ENCODE data around the gene TAF4B. TPM values are rescaled to one million over a fixed set of nuclear protein-coding genes. Genes with fewer than 3 reads are reported as not detected.
"Not testable (repeated sequence)": the region's sequence is repeated elsewhere in the genome, so short reads cannot be mapped to it uniquely, and the experiment has no call there.

The TAF4B gene
- total and polyA plus RNA-seq, 10 of the 15 experiments (the other 5 are each of a cell fraction or from before 2014, with no cell fraction given), result 2.3 to 15.0 (median 12.2) TPM

DNA sequence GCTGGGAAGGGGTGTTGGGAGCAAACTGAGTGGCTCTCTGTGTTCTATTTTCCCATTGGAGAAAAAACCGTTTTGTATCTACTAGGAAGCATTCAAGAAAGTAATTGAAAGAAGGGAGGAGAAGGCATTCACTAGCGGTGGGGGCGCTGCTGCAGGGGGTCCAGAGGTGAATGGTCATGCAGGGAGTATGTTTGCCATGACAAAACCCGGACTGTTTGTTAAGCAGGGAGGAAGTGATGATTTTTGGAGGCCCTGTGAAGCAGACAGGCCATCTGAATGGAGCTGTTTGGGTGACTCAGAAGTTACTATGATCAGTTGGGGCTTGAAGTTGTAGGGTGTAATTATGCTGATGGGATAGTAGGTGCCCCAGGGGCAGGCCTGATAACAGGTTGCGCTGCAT, 7.0 kb downstream of the TAF4B start:
- no TSS peak for BruUV-seq (replicated peaks)
- Histone ChIP-seq H3K9ac (ENCODE audit: control insufficient read depth, insufficient read depth, low read length) (no peak overlapping the region), H4K20me1 (ENCODE audit: control insufficient read depth, insufficient read depth) (no peaks in the 10 kb centered on the region), H3K4me2 (ENCODE audit: control insufficient read depth, insufficient read depth) (no peak overlapping the region), H3K4me1 (ENCODE audit: control insufficient read depth, insufficient read depth, low read length) (no peaks in the 10 kb centered on the region), H3K4me3 (no peak overlapping the region), H3K27me3 (replicated peaks in 1 of 2; ENCODE audit: control insufficient read depth in 2 of 2, insufficient read depth in 2 of 2, low read length in 1 of 2) (no peaks in the 10 kb centered on the region), H3K27ac (ENCODE audit: control insufficient read depth, insufficient read depth) (no peak overlapping the region), H3K9me3 (replicated peaks; ENCODE audit: control insufficient read depth, insufficient read depth, low read length) (peaks cover 3% of the 10 kb centered on the region; the same call in 2 of the 3 replicates), H2AFZ (ENCODE audit: control insufficient read depth, low read depth, low read length) (no peak overlapping the region), H3K36me3 (ENCODE audit: control insufficient read depth in 2 of 2, insufficient read depth in 2 of 2, low read length in 1 of 2) (no peaks in the 10 kb centered on the region; a peak in 1 of 4 replicates), H3K79me2 (ENCODE audit: control insufficient read depth, insufficient read depth, low read length) (peaks cover 45% of the 10 kb centered on the region)
- FAIRE-seq (no peak), ATAC-seq (no peak), DNase-seq (ENCODE audit: low read depth, low spot score) (no peak)
- intact Hi-C loops (cut with micrococcal nuclease; ENCODE audit: unreplicated experiment) (no loop called here), in situ Hi-C loops (cut with MboI) (no loop called here)
- SMC1A ChIA-PET (ENCODE audit: uncharacterized antibody, unreplicated experiment), result no interaction called here
- RAD21 ChIA-PET (ENCODE audit: unreplicated experiment), result no interaction called here
- POLR2A ChIA-PET, result no interaction called here
- 93% methylated on average over 5 of the region's 5 CpGs for WGBS (ENCODE audit: insufficient coverage, insufficient replicate concordance, low lambda C conversion rate, missing lambda C conversion rate)
- TF ChIP-seq NR2F1 (conservative IDR thresholded peaks at IDR 0.05), result no peak
- TF ChIP-seq RB1 (IDR thresholded peaks at IDR 0.05; ENCODE audit: borderline replicate concordance), result no peak
- TF ChIP-seq ATF7 (IDR thresholded peaks at IDR 0.05; ENCODE audit: low read depth), result no peak
- TF ChIP-seq RUNX3 (IDR thresholded peaks at IDR 0.05; ENCODE audit: low read length), result no peak
- TF ChIP-seq MTA2 (IDR thresholded peaks at IDR 0.05; ENCODE audit: low read depth), result no peak
- no peak for TF ChIP-seq POU2F2 (IDR thresholded peaks at IDR 0.05; ENCODE audit: borderline replicate concordance, low read depth, low read length)
- TF ChIP-seq RCOR1 (conservative IDR thresholded peaks at IDR 0.05; ENCODE audit: low read depth, low read length), result no peak
- TF ChIP-seq, protein P1, sequence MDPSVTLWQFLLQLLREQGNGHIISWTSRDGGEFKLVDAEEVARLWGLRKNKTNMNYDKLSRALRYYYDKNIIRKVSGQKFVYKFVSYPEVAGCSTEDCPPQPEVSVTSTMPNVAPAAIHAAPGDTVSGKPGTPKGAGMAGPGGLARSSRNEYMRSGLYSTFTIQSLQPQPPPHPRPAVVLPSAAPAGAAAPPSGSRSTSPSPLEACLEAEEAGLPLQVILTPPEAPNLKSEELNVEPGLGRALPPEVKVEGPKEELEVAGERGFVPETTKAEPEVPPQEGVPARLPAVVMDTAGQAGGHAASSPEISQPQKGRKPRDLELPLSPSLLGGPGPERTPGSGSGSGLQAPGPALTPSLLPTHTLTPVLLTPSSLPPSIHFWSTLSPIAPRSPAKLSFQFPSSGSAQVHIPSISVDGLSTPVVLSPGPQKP (IDR thresholded peaks at IDR 0.05; ENCODE audit: low read depth, low read length), result no peak
- no peak for TF ChIP-seq POLR2A (IDR thresholded peaks at IDR 0.05; ENCODE audit: low read depth, low read length)
- no peak for TF ChIP-seq POLR2AphosphoS5 (IDR thresholded peaks at IDR 0.05; ENCODE audit: low read length)
- TF ChIP-seq ESRRA (IDR thresholded peaks at IDR 0.05; ENCODE audit: low read length), result no peak
- no peak for TF ChIP-seq ZNF207 (IDR thresholded peaks at IDR 0.05; ENCODE audit: borderline replicate concordance)
- CTCF ChIA-PET, result no interaction called here

DNA sequence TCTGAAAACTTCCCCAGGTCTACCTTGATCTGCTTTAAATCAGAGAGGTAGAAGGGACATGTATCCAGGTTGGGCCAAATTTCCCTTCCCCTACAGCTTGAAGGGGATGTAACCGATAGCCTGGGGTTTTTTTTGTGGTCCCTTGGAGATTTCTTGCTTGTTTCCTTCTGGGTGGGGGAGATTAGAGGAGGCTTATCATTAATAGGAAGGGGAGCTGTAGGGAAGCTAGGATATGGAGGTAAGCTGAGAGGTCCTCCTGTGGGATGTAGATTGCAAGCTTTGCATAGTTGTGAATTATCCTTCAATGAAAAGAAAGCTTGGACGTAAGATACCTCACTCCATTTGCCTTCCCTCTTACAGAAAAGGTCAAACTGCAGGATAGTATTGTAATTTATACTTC, 11.1 kb downstream of the TAF4B start:
- WGBS (ENCODE audit: insufficient coverage, insufficient replicate concordance, low lambda C conversion rate, missing lambda C conversion rate), result 79% methylated on average over 2 of the region's 2 CpGs
- CTCF ChIA-PET, result interaction anchor here (1.2 to 1.7 kb wide), 2 partner anchors 77 to 146 kb away, joined by 3 to 5 read pairs; no protein-coding TSS in a partner anchor
- POLR2A ChIA-PET, result not testable (repeated sequence)

DNA sequence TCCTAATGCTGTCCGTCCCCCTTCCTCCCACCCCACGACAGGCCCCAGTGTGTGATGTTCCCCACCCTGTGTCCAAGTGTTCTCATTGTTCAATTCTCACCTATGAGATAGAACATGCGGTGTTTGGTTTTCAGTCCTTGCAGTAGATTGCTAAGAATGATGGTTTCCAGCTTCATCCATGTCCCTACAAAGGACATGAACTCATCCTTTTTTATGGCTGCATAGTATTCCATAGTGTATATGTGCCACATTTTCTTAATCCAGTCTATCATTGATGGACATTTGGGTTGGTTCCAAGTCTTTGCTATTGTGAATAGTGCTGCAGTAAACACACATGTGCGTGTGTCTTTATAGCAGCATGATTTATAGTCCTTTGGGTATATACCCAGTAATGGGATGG, 12.5 kb downstream of the TAF4B start:
- RAD21 ChIA-PET (ENCODE audit: unreplicated experiment); H3K9ac ChIP-seq (ENCODE audit: control insufficient read depth, insufficient read depth, low read length); H3K36me3 ChIP-seq (ENCODE audit: control insufficient read depth in 2 of 2, insufficient read depth in 2 of 2, low read length in 1 of 2); H3K4me2 ChIP-seq (ENCODE audit: control insufficient read depth, insufficient read depth); ATAC-seq; FAIRE-seq; H2AFZ ChIP-seq (ENCODE audit: control insufficient read depth, low read depth, low read length); POLR2A ChIA-PET; H3K9me3 ChIP-seq (replicated peaks; ENCODE audit: control insufficient read depth, insufficient read depth, low read length); H3K27ac ChIP-seq (ENCODE audit: control insufficient read depth, insufficient read depth); H3K4me3 ChIP-seq; H4K20me1 ChIP-seq (ENCODE audit: control insufficient read depth, insufficient read depth); DNase-seq (ENCODE audit: low read depth, low spot score); SMC1A ChIA-PET (ENCODE audit: uncharacterized antibody, unreplicated experiment); in situ Hi-C loops (cut with MboI); H3K79me2 ChIP-seq (ENCODE audit: control insufficient read depth, insufficient read depth, low read length); intact Hi-C loops (cut with micrococcal nuclease; ENCODE audit: unreplicated experiment); H3K4me1 ChIP-seq (ENCODE audit: control insufficient read depth, insufficient read depth, low read length); BruUV-seq (replicated peaks); H3K27me3 ChIP-seq (replicated peaks in 1 of 2; ENCODE audit: control insufficient read depth in 2 of 2, insufficient read depth in 2 of 2, low read length in 1 of 2): not testable (repeated sequence)
- CTCF ChIA-PET, result interaction anchor here (1.2 kb wide), 1 partner anchor 145 kb away, joined by 3 read pairs; no protein-coding TSS in a partner anchor
- WGBS (ENCODE audit: insufficient coverage, insufficient replicate concordance, low lambda C conversion rate, missing lambda C conversion rate), result 88% methylated on average over 4 of the region's 4 CpGs

More for the DNA sequence above, 11.1 kb downstream of the TAF4B start:
- ATAC-seq; H3K36me3 ChIP-seq (ENCODE audit: control insufficient read depth in 2 of 2, insufficient read depth in 2 of 2, low read length in 1 of 2); H3K9ac ChIP-seq (ENCODE audit: control insufficient read depth, insufficient read depth, low read length); H4K20me1 ChIP-seq (ENCODE audit: control insufficient read depth, insufficient read depth); DNase-seq (ENCODE audit: low read depth, low spot score); intact Hi-C loops (cut with micrococcal nuclease; ENCODE audit: unreplicated experiment); BruUV-seq (replicated peaks); RAD21 ChIA-PET (ENCODE audit: unreplicated experiment); SMC1A ChIA-PET (ENCODE audit: uncharacterized antibody, unreplicated experiment); in situ Hi-C loops (cut with MboI); FAIRE-seq; H3K4me1 ChIP-seq (ENCODE audit: control insufficient read depth, insufficient read depth, low read length); H3K4me3 ChIP-seq; H3K27me3 ChIP-seq (replicated peaks in 1 of 2; ENCODE audit: control insufficient read depth in 2 of 2, insufficient read depth in 2 of 2, low read length in 1 of 2); H3K27ac ChIP-seq (ENCODE audit: control insufficient read depth, insufficient read depth); H3K4me2 ChIP-seq (ENCODE audit: control insufficient read depth, insufficient read depth); H3K9me3 ChIP-seq (replicated peaks; ENCODE audit: control insufficient read depth, insufficient read depth, low read length); H2AFZ ChIP-seq (ENCODE audit: control insufficient read depth, low read depth, low read length): not testable (repeated sequence)
- H3K79me2 ChIP-seq (ENCODE audit: control insufficient read depth, insufficient read depth, low read length), result peaks cover 13% of the 10 kb centered on the region

Data from GM12878 (cell line).